HG02610 (cell line): ENCODE results near the gene NEUROG2.
"Not testable (repeated sequence)": the region's sequence is repeated elsewhere in the genome, so short reads cannot be mapped to it uniquely, and the experiment has no call there.

ENCODE experiments used
- ATAC-seq: cut with Tn5 transposase; IDR thresholded peaks from one replicate; pipeline ENCODE4 v1.9.1; 2021; ENCODE audit warnings: mild to moderate bottlenecking, moderate library complexity; ENCODE audit not compliant: unreplicated experiment

The NEUROG2 gene

GRCh38 chr4:112492321-112492720, 23.7 kb downstream of the NEUROG2 start:
- ATAC-seq: no peak

DNA sequence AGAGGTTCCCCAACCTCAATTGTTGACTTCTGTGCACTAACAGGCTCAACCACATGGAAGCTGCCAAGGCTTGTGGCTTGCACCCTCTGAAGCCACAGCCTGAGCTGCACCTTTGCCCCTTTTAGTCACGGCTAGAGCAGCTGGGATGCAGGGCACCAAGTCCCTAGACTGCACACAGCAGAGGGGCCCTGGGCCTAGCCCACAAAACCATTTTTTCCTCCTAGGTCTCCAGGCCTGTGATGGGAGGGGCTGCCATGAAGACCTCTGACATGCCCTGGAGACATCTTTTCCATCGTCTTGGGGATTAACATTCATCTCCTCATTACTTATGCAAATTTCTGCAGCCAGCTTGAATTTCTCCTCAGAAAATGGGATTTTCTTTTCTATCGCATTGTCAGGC, 25.2 kb downstream of the NEUROG2 start:
- not testable (repeated sequence) for ATAC-seq

GRCh38 chr4:112485930-112486329, 30.1 kb downstream of the NEUROG2 start:
- no peak for ATAC-seq

GRCh38 chr4:112473985-112474384, 42.0 kb downstream of the NEUROG2 start:
- ATAC-seq: no peak

DNA sequence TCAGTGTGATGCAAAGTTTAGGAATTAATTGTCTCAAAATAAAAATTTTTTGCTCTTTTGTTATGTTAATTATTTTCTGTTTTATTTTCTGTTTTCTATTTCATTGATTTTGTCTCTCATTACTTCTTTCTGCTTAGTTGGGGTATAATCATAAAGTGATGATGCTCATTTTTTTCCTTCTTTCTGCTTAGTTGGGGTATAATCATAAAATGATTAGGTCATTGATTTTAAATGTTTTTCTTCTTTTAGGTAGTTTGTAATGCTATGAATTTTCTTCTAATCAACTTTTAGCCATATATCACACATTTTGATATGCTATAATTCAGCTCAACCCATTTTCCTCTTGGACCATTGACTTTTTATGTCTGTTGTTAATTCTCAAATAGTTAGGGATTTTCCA, 43.7 kb downstream of the NEUROG2 start:
- no peak for ATAC-seq
